ENCODE results near the gene FAM81A. TPM values are rescaled to one million over a fixed set of nuclear protein-coding genes. Genes with fewer than 3 reads are reported as not detected.

The FAM81A gene
- total and polyA plus RNA-seq, 9 of the 15 experiments (the other 6 are each of a cell fraction or from before 2014, with no cell fraction given): not detected

DNA sequence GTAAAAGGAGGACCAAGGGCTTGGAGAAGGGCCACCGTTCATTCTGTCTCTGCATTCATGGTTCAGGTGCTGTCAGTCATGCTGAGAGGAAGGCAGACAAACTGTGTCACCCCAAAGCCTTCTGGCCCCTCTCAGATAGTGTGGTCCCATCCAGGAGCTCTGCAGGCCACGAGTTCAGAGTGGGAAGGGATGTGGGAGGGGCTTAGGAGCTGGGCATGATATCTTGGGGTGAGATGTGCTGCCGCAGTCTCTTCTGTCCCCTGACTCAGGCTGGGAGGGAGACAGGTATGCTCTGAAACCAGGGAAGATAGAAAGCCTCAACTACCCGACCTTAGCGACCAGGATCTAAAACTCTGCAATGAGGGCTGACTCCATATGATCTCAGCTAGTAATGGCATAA, 45.7 kb upstream of the FAM81A start (continued):
- TF ChIP-seq FOSL1 (tag; conservative IDR thresholded peaks at IDR 0.05) (no peak), ZNF57 (CRISPR knock-in tag; IDR thresholded peaks at IDR 0.05) (no peak), ZNF780A (CRISPR knock-in tag; IDR thresholded peaks at IDR 0.05) (no peak)
- TF ChIP-seq, protein P1, sequence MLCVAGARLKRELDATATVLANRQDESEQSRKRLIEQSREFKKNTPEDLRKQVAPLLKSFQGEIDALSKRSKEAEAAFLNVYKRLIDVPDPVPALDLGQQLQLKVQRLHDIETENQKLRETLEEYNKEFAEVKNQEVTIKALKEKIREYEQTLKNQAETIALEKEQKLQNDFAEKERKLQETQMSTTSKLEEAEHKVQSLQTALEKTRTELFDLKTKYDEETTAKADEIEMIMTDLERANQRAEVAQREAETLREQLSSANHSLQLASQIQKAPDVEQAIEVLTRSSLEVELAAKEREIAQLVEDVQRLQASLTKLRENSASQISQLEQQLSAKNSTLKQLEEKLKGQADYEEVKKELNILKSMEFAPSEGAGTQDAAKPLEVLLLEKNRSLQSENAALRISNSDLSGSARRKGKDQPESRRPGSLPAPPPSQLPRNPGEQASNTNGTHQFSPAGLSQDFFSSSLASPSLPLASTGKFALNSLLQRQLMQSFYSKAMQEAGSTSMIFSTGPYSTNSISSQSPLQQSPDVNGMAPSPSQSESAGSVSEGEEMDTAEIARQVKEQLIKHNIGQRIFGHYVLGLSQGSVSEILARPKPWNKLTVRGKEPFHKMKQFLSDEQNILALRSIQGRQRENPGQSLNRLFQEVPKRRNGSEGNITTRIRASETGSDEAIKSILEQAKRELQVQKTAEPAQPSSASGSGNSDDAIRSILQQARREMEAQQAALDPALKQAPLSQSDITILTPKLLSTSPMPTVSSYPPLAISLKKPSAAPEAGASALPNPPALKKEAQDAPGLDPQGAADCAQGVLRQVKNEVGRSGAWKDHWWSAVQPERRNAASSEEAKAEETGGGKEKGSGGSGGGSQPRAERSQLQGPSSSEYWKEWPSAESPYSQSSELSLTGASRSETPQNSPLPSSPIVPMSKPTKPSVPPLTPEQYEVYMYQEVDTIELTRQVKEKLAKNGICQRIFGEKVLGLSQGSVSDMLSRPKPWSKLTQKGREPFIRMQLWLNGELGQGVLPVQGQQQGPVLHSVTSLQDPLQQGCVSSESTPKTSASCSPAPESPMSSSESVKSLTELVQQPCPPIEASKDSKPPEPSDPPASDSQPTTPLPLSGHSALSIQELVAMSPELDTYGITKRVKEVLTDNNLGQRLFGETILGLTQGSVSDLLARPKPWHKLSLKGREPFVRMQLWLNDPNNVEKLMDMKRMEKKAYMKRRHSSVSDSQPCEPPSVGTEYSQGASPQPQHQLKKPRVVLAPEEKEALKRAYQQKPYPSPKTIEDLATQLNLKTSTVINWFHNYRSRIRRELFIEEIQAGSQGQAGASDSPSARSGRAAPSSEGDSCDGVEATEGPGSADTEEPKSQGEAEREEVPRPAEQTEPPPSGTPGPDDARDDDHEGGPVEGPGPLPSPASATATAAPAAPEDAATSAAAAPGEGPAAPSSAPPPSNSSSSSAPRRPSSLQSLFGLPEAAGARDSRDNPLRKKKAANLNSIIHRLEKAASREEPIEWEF (CRISPR knock-in tag; IDR thresholded peaks at IDR 0.05): no peak

DNA sequence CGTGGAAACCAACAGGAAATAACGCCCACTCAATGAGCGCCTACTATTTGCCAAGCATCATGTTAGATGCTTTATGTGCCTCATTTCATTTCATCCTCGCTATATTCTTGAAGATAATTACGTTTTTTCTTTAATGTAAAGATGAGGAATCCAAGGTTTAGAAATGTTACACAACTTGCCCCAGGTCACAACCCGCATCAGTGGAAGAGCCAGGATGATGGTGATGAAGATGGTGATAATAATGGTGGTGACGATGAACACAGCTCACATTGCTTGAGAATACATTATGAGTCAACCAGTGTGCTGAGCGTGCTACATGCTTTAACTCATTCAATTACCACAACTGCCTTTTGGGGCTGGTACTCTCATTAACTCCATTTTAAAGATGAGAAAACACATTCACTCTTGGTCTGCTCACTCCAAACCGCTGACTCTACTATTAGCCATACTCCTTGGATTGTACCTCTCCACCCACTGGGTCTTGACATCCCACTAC, 43.8 kb upstream of the FAM81A start:
- H3K4me2 ChIP-seq (ENCODE audit: insufficient read depth, low read length): no peak overlapping the region
- no peak overlapping the region for H2AFZ ChIP-seq (ENCODE audit: low read depth, low read length)
- 2% methylated on average over 9 of the region's 9 CpGs for WGBS (ENCODE audit: insufficient coverage, low coverage, missing lambda C conversion rate)
- H3K9ac ChIP-seq (ENCODE audit: insufficient read depth in 1 of 2, low read depth in 2 of 2, low read length in 2 of 2): no peak overlapping the region
- no peaks in the 10 kb centered on the region for H3K4me1 ChIP-seq (replicated peaks in 1 of 2; ENCODE audit: control insufficient read depth in 2 of 2, insufficient read depth in 2 of 2, low read length in 2 of 2)
- ATAC-seq (no peak), DNase-seq (ENCODE audit: extremely low read depth in 1 of 4, low spot score in 3 of 4) (no peak), FAIRE-seq (no peak)
- ChIA-PET POLR2A (no interaction called here), CTCF (ENCODE audit: low intra/inter-chr PET ratio) (no interaction called here)
- no TSS peak for BruUV-seq (replicated peaks)
- no peaks in the 10 kb centered on the region for H3K9me3 ChIP-seq (replicated peaks; ENCODE audit: control insufficient read depth, insufficient read depth, low read depth, low read length)
- no peaks in the 10 kb centered on the region for H3K36me3 ChIP-seq (ENCODE audit: control insufficient read depth, insufficient read depth, low read length)
- no peaks in the 10 kb centered on the region for H3K79me2 ChIP-seq (ENCODE audit: control insufficient read depth, insufficient read depth, low read length)
- H4K20me1 ChIP-seq (replicated peaks; ENCODE audit: control insufficient read depth, insufficient read depth, low read length): no peaks in the 10 kb centered on the region
- in situ Hi-C loops (cut with MboI): no loop called here
- no peaks in the 10 kb centered on the region for H3K9me1 ChIP-seq (ENCODE audit: control insufficient read depth, insufficient read depth, low read length)
- intact Hi-C loops (cut with micrococcal nuclease): no loop called here
- peaks cover 2 to 27% of the 10 kb centered on the region in 2 experiments; a peak in 3 of 5 replicates for H3K27me3 ChIP-seq (ENCODE audit: control insufficient read depth in 2 of 2, insufficient read depth in 2 of 2, low read length in 2 of 2)
- no peak overlapping the region for H3K4me3 ChIP-seq
- H3K27ac ChIP-seq (ENCODE audit: extremely low read depth, low read depth, low read length): no peak overlapping the region
- TF ChIP-seq HNRNPUL1 (IDR thresholded peaks at IDR 0.05; ENCODE audit: low read length): no peak
- no peak for TF ChIP-seq ZNF445 (CRISPR knock-in tag; IDR thresholded peaks at IDR 0.05; ENCODE audit: low read depth)
- no peak for TF ChIP-seq CBFB (CRISPR knock-in tag; IDR thresholded peaks at IDR 0.05)
- TF ChIP-seq, protein P2, sequence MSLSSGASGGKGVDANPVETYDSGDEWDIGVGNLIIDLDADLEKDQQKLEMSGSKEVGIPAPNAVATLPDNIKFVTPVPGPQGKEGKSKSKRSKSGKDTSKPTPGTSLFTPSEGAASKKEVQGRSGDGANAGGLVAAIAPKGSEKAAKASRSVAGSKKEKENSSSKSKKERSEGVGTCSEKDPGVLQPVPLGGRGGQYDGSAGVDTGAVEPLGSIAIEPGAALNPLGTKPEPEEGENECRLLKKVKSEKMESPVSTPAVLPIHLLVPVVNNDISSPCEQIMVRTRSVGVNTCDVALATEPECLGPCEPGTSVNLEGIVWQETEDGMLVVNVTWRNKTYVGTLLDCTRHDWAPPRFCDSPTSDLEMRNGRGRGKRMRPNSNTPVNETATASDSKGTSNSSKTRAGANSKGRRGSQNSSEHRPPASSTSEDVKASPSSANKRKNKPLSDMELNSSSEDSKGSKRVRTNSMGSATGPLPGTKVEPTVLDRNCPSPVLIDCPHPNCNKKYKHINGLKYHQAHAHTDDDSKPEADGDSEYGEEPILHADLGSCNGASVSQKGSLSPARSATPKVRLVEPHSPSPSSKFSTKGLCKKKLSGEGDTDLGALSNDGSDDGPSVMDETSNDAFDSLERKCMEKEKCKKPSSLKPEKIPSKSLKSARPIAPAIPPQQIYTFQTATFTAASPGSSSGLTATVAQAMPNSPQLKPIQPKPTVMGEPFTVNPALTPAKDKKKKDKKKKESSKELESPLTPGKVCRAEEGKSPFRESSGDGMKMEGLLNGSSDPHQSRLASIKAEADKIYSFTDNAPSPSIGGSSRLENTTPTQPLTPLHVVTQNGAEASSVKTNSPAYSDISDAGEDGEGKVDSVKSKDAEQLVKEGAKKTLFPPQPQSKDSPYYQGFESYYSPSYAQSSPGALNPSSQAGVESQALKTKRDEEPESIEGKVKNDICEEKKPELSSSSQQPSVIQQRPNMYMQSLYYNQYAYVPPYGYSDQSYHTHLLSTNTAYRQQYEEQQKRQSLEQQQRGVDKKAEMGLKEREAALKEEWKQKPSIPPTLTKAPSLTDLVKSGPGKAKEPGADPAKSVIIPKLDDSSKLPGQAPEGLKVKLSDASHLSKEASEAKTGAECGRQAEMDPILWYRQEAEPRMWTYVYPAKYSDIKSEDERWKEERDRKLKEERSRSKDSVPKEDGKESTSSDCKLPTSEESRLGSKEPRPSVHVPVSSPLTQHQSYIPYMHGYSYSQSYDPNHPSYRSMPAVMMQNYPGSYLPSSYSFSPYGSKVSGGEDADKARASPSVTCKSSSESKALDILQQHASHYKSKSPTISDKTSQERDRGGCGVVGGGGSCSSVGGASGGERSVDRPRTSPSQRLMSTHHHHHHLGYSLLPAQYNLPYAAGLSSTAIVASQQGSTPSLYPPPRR (CRISPR knock-in tag; IDR thresholded peaks at IDR 0.05; ENCODE audit: borderline replicate concordance): no peak

Measured in K562 (cell line).